Middle frontal gyrus (tissue), 1 donor: Measurements from ENCODE around the gene RYR2.

Experiments
- DNase-seq: peaks from one replicate; pipeline ENCODE4 v3.0.0-alpha.2; 2015; ENCODE audit warnings: low spot score; ENCODE audit errors: extremely low spot score

The RYR2 gene

DNA sequence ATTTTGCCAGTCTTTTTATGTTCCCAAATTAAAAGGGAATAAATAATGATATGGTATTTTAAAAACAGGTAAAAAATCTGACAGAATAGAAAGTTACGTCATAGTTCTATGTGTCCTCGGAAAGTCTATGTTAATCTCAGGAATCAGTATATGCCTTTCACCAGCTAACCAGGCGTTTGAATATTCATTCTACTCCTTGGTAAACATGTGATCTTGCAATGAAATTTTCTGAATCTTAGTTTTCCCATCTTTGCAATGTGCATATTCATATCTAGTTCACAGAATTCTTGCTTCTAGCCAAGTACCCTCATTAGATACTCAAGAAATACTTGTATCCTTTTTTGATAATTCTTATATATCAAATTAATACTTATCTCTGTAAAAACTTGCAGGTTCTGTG, 669.3 kb downstream of the RYR2 start:
- DNase-seq: no peak

DNA sequence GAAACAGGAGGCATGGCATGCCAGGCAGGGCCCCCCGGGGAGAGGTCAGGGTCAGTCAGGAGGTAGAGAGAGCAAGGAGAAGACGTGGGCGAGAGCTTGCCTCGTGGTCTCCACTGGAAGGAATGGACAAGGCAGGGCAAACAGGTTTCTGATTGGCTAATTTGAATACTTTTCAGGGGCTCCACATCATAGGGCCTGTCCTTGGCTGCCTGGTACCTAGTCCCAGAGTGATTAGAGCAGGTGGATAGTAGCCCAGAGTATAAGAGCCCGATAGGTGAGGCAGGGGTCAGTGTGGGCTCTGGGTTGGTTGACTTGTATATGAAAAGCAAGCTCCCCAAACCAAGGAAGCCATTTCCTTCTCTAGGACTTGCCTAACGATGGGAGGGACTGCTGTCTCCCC, 670.1 kb downstream of the RYR2 start:
- no peak for DNase-seq

DNA sequence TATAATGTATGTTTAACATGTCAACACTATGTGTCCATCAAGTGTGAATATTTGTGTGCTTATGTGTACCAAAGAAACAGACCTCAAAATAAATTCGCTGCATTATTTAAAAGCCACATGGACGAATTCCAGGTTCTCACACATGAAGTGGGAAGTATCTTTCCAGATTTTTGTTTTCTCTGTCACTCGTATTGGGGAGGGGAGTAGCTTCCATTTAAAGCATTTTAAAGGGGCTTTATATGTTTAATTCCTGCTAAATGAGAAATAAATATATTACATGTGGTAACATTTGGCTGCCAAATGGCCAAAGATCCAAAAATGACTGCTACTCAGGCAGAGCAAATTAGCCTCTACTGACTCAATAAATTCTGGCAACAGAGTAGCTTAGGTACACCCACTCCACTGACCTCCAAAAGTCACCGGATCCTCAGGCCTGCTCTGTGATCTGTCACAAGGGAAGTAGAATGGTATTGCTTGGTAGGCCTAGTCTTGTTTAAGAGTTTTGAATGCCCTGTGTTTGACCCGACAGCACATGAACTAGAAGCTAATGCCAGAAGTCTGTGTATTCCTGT, 670.7 kb downstream of the RYR2 start:
- DNase-seq: no peak

DNA sequence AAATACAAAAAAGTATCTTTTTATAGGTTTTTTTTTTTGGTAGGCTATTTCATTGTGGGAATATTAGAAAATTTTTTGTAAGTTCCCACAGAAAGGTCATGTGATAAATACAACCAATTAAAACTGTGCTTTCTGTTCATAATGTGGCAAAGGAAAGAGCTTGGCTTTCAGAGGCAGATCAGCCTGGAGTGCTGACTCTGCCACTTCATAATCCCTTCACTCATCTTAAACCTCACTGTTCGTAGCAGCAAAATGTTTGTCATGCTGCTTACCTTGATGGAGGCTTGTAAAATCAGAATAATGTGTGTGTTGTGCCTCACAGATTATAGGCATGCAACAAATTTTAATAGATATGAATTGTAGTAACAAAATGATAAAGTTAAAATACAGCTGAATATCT, 671.9 kb downstream of the RYR2 start:
- DNase-seq: no peak

DNA sequence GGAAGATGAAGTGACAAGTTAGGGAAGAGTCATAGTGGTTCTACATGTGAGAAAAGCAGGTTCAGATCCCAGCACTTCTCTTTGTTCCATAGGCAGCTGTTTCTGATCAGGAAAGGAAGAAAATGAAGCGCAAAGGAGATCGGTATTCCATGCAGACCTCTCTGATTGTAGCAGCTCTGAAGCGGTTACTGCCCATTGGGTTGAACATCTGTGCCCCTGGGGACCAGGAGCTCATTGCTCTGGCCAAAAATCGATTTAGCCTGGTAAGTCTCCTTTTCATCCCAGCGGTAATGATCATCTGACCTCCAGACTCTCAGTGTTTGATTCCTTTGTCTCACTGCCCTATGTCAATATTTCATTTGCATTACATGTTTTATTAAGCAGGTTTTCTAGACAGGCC, 675.1 kb downstream of the RYR2 start:
- DNase-seq: no peak

DNA sequence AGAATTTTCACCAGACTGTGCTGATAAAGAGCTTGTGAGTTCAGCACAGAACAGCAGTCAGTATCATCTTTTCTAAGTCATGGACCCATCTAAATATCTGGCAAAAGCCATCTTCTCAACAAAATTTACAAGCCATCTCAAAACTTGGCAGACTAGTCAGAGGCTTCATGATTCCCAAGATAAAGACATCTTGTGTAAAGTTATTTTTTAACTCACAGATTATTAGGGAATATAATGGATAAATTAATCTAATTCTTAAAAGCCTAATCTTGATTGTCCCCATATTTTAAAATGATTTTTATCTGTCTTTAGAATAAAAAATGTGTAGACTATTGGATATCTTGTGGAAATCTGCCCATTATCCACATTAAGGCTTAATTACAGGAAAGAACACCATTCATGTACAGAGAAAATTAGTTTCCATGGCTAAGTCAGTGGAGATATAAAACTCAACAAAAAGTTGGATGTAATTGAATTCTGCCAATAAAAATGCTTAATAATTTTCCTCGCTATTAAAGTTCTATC, 688.9 kb downstream of the RYR2 start:
- DNase-seq: no peak

DNA sequence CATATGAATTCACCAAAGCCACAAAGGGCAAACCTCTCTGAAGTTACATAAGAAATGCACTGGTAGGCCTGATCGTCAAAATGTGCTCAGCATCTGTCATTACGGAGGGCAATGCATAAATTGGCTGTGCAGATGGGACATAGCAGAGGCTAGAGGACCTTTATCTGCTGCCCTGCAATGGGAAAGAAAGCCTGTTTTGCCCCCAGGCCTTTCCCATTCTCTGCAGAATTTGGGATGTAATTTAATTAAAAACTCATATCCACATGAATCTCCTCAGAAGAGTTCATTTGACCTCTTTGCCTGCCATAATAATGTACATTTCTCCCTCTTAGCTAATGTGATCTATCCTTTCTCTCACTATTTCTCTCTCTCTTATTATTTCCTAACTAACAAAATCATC, 690.7 kb downstream of the RYR2 start:
- DNase-seq: no peak

DNA sequence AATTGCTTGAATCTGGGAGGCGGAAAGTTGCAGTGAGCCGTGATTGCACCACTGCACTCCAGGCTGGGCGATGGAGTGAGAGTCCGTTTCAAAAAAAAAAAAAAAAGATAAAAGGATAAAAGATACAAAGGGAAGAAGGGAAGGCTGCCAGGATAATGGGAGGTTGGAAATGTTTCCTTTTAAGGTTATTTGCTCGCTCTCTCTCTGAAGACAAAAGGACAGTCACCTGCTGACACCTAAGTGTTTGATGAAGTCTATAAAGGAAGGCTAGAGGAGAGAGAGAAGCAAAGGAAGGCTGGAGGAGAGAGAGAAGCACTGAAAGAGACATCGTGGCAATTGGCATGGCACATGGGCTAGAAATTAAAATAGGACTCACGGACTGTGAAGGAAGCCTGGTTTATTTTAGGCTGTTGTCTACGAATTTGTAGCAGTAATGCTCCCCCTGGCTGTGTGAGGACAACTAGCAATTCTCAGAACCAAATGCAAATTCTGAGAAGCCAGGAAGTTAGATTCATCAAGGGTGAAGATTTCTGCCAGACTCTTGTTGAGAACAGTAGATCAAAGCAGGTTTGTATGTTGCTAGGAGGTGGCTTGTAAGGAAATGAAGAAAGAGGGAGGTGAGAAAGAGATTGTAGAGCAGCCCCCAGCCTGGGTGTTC, 694.5 kb downstream of the RYR2 start:
- DNase-seq: no peak

DNA sequence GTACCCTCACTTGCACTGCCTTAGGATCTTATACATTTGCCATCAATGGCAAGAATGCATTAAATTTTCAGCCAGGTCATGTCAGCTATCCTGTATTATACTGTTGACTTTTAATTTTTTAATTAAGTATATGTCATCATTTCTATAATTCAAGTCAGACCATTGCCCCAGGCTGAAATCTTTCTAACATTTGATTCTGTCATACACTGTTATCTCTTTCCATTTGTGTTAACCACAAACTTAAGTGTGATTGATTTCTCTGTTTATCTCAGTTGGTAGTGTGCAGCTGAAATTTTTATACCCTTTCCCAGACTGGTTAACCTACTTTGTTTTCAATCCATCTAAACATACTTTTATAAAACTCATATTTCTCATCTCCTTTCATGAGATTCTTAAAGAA, 695.5 kb downstream of the RYR2 start:
- no peak for DNase-seq

DNA sequence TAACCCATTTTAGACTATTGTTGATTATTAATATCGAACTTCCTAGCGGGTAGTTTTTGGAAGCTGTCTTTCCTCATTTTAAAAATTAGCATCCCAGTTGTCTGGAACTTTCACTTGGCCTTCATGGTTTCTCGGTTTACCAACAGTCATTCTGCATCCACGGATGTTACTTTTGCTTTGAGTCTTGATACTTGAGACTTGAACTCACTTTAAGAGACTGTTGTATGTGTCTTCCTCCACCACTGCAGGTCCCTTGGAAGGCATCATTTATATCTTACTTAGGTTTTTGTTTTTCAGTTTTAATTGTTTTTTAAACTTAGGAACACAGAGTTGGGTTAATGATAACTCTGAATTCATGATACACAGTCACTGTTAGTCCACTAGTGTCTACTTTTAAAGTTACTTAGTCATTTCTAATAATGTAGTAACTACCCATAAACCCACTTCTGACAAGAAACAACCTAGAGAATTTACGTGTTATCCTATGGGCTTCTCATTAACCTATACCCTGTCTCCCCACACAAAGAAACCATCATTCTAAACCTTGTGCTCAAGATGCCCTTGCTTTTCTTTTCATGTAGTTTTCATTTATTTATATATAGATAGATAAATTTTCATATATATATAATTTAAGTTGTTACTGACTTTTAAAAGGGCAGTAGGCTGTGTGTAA, 696.1 kb downstream of the RYR2 start:
- no peak for DNase-seq

DNA sequence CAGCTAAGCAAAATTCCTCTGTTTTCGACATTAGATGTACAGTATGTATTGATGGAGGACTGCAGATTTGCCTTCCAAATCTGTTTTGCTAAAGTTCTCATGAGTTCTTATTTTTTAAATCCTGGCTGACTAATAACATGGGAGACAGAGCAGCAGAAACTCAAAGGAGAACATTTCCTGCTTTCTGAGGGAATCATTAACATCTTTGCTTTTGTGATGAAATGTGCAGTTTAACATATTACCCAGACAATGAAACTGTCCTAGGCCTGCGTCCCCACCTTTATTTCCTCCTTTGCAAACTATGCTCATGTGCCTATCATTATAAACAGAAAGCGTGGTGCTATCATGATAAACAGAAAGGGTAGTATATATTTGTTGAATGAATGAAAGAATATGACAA, 698.9 kb downstream of the RYR2 start:
- DNase-seq: no peak

DNA sequence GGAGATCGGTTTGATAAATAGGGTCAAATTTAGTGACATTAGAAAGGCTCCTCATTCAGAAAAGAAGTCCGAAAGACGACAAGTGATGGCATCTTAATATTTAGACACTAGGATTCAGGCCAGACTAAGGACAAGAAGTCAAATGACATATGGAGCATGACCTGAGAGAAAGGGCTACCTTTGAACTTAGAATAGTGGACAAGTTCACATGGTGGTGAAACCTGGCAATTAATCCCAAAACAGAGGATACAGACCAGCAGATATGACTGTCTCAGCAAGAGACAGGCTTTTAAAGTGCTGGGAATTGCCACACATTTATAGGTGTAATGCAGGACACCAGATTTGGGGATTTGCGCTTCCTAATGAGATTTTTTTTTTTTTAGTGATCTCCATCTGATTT, 703.6 kb downstream of the RYR2 start:
- no peak for DNase-seq

DNA sequence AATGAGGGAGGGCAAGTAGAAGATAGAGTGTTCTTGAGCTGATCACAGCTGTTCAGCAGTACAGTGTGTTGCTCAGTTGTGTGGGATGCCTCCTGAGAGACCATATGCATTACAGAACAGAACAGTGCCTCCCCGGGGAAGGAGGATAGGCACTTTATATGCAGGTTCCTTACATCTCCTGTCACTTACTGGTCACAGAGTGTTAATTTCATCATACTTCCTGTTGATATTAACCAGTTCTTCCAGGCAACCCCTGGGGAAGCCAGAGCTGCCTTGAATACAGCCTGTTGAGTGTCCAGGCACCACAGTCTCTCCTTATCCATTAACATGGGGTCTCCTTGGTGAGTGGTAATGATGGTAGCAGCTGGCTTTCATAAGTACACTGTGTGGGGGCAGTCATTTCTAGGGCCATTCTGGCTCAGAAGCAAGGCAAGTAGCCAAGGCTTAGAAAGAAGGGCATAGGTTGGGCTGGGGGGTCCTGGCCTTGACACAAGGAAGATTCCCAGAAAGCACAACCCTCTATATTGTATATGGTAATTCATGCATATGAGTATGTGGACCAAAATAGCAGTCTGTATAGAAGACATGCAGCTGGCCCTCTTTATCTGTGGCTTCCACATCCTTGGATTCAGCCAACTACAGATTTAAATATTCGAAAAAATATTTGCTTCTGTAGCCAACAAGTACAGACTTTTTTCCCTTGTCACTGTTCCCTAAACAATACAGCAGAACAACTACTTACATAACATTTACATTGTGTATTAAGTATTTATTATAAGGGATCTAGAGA, 706.4 kb downstream of the RYR2 start:
- DNase-seq: no peak

DNA sequence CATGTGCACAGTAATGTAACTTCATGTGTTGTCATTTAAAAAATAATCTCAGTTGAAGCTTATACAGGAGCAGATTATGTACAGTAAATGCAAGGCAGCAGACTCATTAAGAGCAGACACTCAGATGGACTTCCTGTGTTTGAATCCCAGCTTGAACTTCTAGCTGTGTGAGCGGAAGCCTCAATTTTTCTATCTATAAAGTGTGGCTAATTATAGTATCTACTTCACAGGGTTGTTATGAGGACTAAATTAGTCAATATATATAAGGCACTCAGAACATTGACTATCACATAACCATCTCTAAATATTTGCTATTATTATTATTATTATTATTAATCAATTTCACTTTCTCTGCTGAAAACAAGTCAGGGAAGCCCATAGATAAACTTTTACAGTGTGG, 707.1 kb downstream of the RYR2 start:
- DNase-seq: no peak

DNA sequence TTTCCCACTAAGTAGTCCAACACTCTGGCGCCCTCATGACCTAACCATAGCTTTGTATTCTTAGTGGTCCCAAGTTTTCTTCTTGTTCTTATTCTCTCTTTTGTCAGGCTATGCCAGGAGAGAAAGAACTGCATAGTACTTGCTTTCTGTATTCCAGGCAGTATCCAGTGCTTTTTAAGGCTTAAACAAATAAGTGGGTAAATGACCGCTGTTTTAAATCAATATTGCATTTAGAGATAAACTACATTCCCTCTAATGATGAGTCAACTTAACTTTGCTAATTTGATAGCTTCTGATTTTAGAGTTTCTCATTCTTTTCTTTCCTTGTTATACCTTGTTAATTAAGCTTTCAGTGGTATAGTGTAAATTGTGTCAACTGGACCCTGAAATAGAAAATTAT, 709.1 kb downstream of the RYR2 start:
- DNase-seq: no peak

DNA sequence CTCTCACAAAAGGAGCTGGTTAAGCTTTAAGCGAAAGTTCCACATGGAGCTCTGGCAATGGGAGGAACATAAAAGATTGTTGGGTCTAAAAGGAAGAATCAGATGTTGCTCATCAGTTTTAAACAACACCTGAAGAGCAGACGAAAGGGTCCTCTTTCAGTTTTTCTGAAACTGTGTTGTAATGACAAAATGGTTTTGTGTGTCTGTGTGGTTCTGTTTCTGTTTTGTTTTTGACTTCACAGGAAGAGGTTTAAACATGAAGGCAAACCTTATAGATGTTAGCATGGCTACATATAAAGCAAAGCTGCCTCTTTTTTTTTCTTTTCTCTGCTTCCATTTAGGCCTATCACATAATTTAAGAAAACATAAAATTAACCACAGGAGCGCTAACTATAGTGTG, 712.6 kb downstream of the RYR2 start:
- no peak for DNase-seq

DNA sequence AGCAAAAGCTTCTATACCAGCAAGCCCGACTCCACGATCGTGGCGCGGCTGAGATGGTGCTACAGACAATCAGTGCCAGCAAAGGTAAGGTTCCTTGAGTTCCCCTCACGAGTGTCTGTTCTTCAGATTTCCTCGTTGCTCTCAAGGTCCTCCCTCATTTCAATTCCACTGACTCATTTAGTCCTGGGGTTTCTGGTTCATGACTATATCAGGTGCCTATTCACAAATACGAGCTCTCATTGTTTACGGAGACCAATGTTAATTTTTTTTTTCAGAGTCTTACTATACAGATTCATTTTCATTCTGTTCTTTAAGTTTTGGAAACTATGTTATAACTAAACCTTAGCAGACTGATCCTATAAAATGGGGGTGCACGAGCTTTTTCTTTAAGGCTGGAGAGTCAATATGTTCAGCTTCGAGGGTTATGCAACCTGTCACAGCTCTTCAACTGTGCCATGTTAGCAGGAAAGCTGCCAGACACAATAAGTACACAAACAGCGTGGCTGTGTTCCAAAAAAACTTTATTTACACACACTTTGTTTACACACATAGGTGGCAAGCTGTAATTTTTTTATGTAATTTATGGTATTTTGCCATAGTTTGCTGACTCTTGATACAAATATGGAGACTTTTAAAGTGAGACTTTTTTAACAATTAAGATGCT, 714.5 kb downstream of the RYR2 start:
- no peak for DNase-seq

DNA sequence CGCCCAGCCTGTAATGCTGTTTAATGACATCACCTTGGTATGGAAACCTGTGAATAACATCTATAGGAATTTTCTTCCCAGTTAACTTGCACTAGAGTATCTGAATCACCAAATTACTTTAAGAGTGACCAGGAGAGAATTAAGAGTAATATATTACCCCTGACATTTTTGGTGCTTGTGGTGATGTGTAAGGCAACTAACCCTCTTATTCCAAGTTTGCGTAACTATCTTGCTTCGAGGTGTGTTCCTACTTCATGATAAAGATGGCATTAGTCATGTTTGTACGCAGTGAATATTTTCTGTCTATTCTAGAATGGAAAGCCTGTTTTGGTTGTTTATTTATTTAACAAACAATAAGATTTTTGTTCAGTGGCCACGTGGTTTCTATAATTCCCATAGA, 717.4 kb downstream of the RYR2 start:
- no peak for DNase-seq

DNA sequence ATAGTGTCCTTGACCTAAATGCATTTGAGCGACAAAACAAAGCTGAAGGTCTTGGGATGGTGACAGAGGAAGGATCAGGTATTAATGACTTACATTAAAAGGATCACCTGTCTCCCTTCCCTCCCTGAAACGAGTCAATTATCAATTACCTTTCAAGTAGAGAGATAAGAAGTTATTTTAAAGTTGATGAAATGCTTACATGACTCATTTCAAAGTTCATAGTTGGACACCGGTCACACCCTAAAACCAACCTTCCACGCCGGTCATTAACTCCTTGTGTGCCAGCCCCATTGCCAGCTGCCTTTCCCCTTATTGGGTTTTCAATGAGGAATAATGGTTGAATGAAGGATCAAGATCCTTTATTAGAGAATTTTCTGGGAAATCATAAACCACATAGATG, 719.0 kb downstream of the RYR2 start:
- DNase-seq: no peak

DNA sequence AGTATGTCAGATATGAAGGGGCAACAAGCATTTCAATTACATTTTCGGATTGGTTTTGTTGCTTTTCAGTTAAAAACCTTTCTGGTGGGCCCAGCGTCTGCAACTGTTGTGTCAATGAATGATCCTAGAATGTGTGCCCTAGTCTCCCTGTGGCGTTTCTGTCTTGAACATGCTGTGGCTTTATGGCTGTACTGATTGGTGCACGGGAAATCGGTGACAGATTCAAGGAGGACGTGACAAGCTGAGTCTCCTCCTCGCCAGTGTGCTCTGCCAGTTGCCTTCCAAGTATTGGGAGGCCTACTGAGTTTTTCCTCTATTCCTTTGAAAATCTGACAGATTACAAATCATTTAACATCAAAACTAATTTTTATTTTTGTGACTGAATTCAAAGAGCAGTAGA, 721.2 kb downstream of the RYR2 start:
- DNase-seq: no peak

DNA sequence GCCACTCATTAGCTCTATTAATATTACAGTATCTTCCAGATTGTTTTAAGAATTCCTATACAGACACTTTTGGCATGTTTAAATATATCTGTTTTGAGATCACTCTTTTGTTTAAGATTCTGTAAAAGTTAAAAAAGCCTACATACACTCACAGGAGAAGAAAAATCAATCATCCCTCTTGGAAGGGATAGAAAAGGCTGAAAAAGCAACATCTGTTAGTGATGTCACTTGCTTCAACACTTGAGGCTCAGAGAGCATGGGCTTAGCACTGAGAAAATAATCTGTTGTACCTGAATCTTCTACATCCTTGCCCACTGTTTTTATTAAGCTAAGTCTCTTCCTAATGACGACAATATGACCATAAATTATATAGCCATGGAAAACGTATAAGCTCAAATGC, 721.8 kb downstream of the RYR2 start:
- DNase-seq: no peak

DNA sequence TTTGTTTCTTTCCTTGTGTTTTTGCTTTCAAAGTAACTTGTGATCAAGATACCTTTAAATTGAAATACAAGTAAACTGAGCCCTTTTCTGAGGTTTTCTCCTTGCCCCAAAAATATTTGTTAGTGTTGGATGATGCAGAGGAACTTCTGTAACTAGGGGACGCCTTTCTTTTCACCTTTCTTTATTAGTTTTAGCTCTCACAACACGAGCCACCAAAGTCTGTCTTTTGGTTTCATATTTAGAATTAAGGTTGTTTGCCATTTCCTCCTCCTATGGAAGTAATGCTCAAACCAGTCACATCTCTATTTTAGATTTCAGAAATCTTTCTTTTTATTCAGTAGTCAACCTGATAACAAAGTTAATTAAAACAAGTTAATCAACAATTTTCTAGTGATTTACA, 727.9 kb downstream of the RYR2 start:
- no peak for DNase-seq
